Prostate gland (tissue), 2 donors: ENCODE measurements around the gene FOS. TPM values are rescaled to one million over a fixed set of nuclear protein-coding genes. Genes with fewer than 3 reads are reported as not detected.

ENCODE experiments used
- DNase-seq: peaks from one replicate; pipeline ENCODE4 v3.0.0-alpha.2; 2019; ENCODE audit warnings: low spot score
- H3K27ac ChIP-seq, 2 donors: fragments of 200-600 bp; sonication (generic); 2 replicates each; pipeline ENCODE4 v1.5.1; 2017 to 2019
- H3K27me3 ChIP-seq: fragments of 200-600 bp; sonication (generic); replicated peaks from 2 replicates; pipeline ENCODE4 v1.5.1; 2019; ENCODE audit not compliant: insufficient read depth
- H3K36me3 ChIP-seq, 2 donors: fragments of 200-600 bp; sonication (generic); 1 replicate in 1 of 2; 2 replicates in 1 of 2; pipeline versions ENCODE4 v1.5.1 to v1.8.1; 2017 to 2019
- H3K4me1 ChIP-seq: fragments of 200-600 bp; sonication (generic); replicated peaks from 2 replicates; pipeline ENCODE4 v1.5.1; 2019
- H3K4me3 ChIP-seq, 2 donors: fragments of 200-600 bp; sonication (generic); 2 replicates each; pipeline ENCODE4 v1.5.1; 2017 to 2019
- H3K9me3 ChIP-seq: fragments of 200-600 bp; sonication (generic); 2 replicates; pipeline ENCODE4 v1.5.1; 2017
- CTCF ChIP-seq, 4 experiments: fragments of 200-600 bp in 2 of 4; fragments of 450-650 bp in 2 of 4; sonication (generic) in 2 of 4; IDR thresholded peaks; 1 replicate in 3 of 4; 2 replicates in 1 of 4; pipeline ENCODE4 v1.5.1; 2016 to 2019; ENCODE audit warnings: antibody characterized with exemption in 4 of 4, mild to moderate bottlenecking in 2 of 4, moderate library complexity in 2 of 4
- POLR2A ChIP-seq: fragments of 450-650 bp; IDR thresholded peaks from one replicate; pipeline ENCODE4 v1.6.1; 2016; ENCODE audit warnings: antibody characterized with exemption, mild to moderate bottlenecking
- POLR2AphosphoS5 ChIP-seq: sonication (generic); formaldehyde crosslinking; IDR thresholded peaks from one replicate; pipeline ENCODE4 v1.6.1; 2017; ENCODE audit warnings: antibody characterized with exemption
- WGBS: methylation state at CpG from one replicate; pipeline ENCODE4 v1.1.5; 2018; 5-methylcytosine and 5-hydroxymethylcytosine counted together
- intact Hi-C: fragments of 100-400 bp; cut with DNase I; formaldehyde crosslinking; loops from one replicate; pipeline ENCODE4 v1.14.2; 2022
- total RNA-seq, 2 donors: library from RNA; depleted of rRNA; stranded (reverse); fragments of >200 nt; gene quantifications; one replicate each; pipeline ENCODE4 v1.1.0, GENCODE V29; 2016

FOS gene
- total RNA-seq, 2 donors from 2014 or later, result 73.9 to 127 TPM

GRCh38 chr14:75315144-75315543, 36.5 kb downstream of the FOS start:
- H3K4me1 ChIP-seq, result no peaks in the 10 kb centered on the region
- H3K36me3 ChIP-seq, result no peaks in the 10 kb centered on the region
- H3K27me3 ChIP-seq, result no peaks in the 10 kb centered on the region
- peak; percentile 52 for DNase-seq
- WGBS, result 6% methylated on average over 4 of the region's 4 CpGs
- intact Hi-C loops, result loop anchor here (10.0 kb wide), 1 partner anchor 110 kb away; the partner anchor contains the start of gene JDP2
- TF ChIP-seq POLR2AphosphoS5 (no peak), POLR2A (no peak), CTCF (IDR thresholded peaks at IDR 0.05) (no peak)
- H3K9me3 ChIP-seq, result no peaks in the 10 kb centered on the region
- H3K4me3 ChIP-seq, result no peak overlapping the region
- H3K27ac ChIP-seq, result no peak overlapping the region

- H3K4me3 ChIP-seq, result no peak overlapping the region
- no peak overlapping the region for H3K27ac ChIP-seq
- no peaks in the 10 kb centered on the region for H3K36me3 ChIP-seq
- DNase-seq, result no peak
- no peaks in the 10 kb centered on the region for H3K9me3 ChIP-seq
- no peaks in the 10 kb centered on the region for H3K27me3 ChIP-seq
- WGBS, result 93% methylated on average over 4 of the region's 4 CpGs
- no peaks in the 10 kb centered on the region for H3K4me1 ChIP-seq
- TF ChIP-seq CTCF (IDR thresholded peaks at IDR 0.05) (no peak), POLR2AphosphoS5 (no peak)
- intact Hi-C loops, result loop anchor here (10.0 kb wide), 1 partner anchor 108 kb away; the partner anchor contains the start of gene JDP2
These were observed 38.5 kb downstream of the FOS start for GRCh38 chr14:75317148-75317547.

- H3K9me3 ChIP-seq, result no peaks in the 10 kb centered on the region
- intact Hi-C loops, result loop anchor here (10.0 kb wide), 1 partner anchor 106 kb away; the partner anchor contains the start of gene JDP2
These were observed 39.7 kb downstream of the FOS start for GRCh38 chr14:75318353-75318752.

GRCh38 chr14:75319021-75319420, 40.4 kb downstream of the FOS start:
- H3K4me1 ChIP-seq, result no peaks in the 10 kb centered on the region
- H3K36me3 ChIP-seq, result no peaks in the 10 kb centered on the region
- no peak for DNase-seq
- no peak overlapping the region for H3K27ac ChIP-seq
- H3K9me3 ChIP-seq, result no peaks in the 10 kb centered on the region
- intact Hi-C loops, result loop anchor here (10.0 kb wide), 1 partner anchor 106 kb away; the partner anchor contains the start of gene JDP2
- no peak for TF ChIP-seq POLR2A
- no peak for TF ChIP-seq CTCF (IDR thresholded peaks at IDR 0.05)
- TF ChIP-seq POLR2AphosphoS5, result no peak
- 96% methylated on average over 2 of the region's 2 CpGs for whole genome bisulfite sequencing
- H3K27me3 ChIP-seq, result no peaks in the 10 kb centered on the region
- no peak overlapping the region for H3K4me3 ChIP-seq

More at GRCh38 chr14:75318353-75318752, 39.7 kb downstream of the FOS start:
- TF ChIP-seq CTCF (IDR thresholded peaks at IDR 0.05) (no peak), POLR2AphosphoS5 (no peak), POLR2A (no peak)
- Histone ChIP-seq H3K4me3 (no peak overlapping the region), H3K4me1 (no peaks in the 10 kb centered on the region), H3K27me3 (no peaks in the 10 kb centered on the region), H3K36me3 (no peaks in the 10 kb centered on the region), H3K27ac (no peak overlapping the region)
- no peak for DNase-seq

- no peak for DNase-seq
- 56% methylated on average over 7 of the region's 7 CpGs for WGBS
These were observed 41.6 kb downstream of the FOS start for GRCh38 chr14:75320196-75320595.

More at GRCh38 chr14:75320196-75320595, 41.6 kb downstream of the FOS start:
- no peak for TF ChIP-seq POLR2A
- TF ChIP-seq CTCF (IDR thresholded peaks at IDR 0.05), result no peak
- no peak for TF ChIP-seq POLR2AphosphoS5
- H3K4me3 ChIP-seq, result no peak overlapping the region
- H3K36me3 ChIP-seq, result no peaks in the 10 kb centered on the region
- no peaks in the 10 kb centered on the region for H3K27me3 ChIP-seq
- H3K4me1 ChIP-seq, result no peaks in the 10 kb centered on the region
- intact Hi-C loops, result no loop called here
- no peak overlapping the region for H3K27ac ChIP-seq
- no peaks in the 10 kb centered on the region for H3K9me3 ChIP-seq
